T-helper 1 cell treated with Interleukin-12 subunit alpha and Interleukin-12 subunit beta and Interleukin-4 antibody, amounts not matched to agents 30 μg/mL and 1 μg/mL, for 36 hours (primary cell): ENCODE data around the gene PTPN18.

Source experiments
- H3K27ac Mint-ChIP-seq: one replicate; pipeline ENCODE4 v1.8.0; 2021; ENCODE audit warnings: mild to moderate bottlenecking, mixed read lengths
- H3K27me3 Mint-ChIP-seq: one replicate; pipeline ENCODE4 v1.8.0; 2021; ENCODE audit warnings: low read depth, mixed read lengths
- H3K36me3 Mint-ChIP-seq: one replicate; pipeline ENCODE4 v1.8.0; 2021; ENCODE audit warnings: low read depth, mixed read lengths
- H3K4me1 Mint-ChIP-seq: one replicate; pipeline ENCODE4 v1.8.0; 2021; ENCODE audit warnings: low read depth, mixed read lengths
- H3K4me3 Mint-ChIP-seq: one replicate; pipeline ENCODE4 v1.8.0; 2021; ENCODE audit warnings: mild to moderate bottlenecking, moderate library complexity, mixed read lengths
- H3K9me3 Mint-ChIP-seq: one replicate; pipeline ENCODE4 v1.8.0; 2021; ENCODE audit warnings: mixed read lengths

PTPN18 gene

DNA sequence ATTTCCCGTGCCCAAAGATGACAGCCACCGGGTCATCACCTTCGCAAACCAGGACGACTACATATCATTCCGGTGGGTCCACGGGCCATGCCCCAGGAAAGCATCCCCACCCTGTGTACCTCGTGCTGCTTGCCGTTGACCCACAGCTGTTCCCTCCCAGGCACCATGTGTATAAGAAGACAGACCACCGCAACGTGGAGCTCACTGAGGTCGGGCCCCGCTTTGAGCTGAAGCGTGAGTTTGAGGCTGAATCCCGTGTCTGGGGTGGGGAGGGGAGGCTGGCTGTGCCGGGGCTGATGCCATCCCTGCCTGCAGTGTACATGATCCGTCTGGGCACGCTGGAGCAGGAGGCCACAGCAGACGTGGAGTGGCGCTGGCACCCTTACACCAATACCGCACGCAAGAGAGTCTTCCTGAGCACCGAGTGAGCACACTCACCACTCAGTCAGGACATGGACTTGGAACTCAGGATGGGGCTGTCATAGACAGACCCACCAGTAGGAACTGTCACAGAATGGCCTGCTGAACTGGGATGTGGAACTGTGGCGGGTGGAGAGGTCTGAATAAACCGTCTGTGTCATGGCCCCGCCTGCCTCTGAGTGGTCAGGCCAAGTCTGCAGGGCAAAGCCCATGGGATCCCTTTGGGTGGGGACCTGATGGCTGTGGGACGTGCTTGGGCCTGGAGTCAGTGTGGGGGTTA, 9.7 kb upstream of the PTPN18 start:
- H3K4me3 Mint-ChIP-seq = no peak overlapping the region
- no peaks in the 10 kb centered on the region for H3K27me3 Mint-ChIP-seq
- peaks cover 39% of the 10 kb centered on the region for H3K36me3 Mint-ChIP-seq
- H3K27ac Mint-ChIP-seq = no peak overlapping the region
- peaks cover 16% of the 10 kb centered on the region for H3K4me1 Mint-ChIP-seq
- H3K9me3 Mint-ChIP-seq = no peaks in the 10 kb centered on the region

DNA sequence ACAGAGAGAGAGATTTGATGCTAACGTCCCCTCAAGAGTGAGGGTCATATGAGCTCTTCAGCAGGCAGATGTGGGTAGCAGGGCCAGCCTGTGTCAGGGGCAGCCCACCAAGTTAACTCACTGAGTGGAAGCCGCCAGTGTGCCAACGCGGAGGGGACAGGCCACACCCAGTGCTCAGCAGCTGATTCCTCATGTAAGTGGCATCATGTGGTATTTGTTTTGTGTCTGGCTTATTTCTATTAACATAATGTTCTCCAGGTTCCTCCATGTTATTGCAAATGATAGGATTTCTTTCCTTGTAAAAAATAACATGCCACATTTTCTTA, 9.2 kb upstream of the PTPN18 start:
- H3K4me3 Mint-ChIP-seq = no peak overlapping the region
- H3K9me3 Mint-ChIP-seq = no peaks in the 10 kb centered on the region
- H3K27ac Mint-ChIP-seq = no peak overlapping the region
- H3K36me3 Mint-ChIP-seq = peaks cover 39% of the 10 kb centered on the region
- H3K4me1 Mint-ChIP-seq = peaks cover 13% of the 10 kb centered on the region
- no peaks in the 10 kb centered on the region for H3K27me3 Mint-ChIP-seq

DNA sequence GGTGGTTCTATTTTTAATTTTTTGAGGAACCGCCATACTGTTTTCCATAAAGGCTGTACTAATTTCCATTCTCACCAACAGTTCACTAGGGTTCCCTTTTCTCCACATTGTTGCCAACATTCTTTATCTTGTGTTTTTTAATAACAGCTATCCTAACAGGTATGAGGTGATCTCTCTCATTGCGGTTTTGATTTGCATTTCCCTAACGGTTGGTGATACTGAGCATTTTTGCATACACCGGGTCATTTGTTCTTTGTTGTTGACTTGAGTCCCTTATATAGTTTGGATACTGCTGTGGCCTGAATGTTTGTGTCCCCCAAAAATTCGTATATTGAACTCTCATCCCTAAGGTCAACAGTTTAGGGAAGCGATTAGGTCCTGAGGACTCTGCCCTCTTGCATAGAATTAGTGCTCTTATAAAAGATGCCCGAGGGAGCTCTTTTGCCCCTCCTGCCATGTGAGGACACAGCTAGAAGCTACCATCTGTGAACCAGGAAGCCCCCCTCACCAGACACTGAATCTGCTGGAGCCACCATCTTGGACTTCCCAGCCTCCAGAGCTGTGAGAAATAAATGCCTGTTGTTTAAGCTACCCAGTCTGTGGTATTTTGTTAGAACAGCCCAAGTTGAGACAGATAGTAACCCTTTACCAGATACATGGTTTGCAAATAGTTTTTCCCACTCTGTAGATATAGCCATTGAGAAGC, 8.5 kb upstream of the PTPN18 start:
- Mint-ChIP-seq H3K27me3 (no peaks in the 10 kb centered on the region), H3K4me1 (peaks cover 10% of the 10 kb centered on the region), H3K36me3 (peaks cover 36% of the 10 kb centered on the region), H3K27ac (no peak overlapping the region), H3K4me3 (no peak overlapping the region), H3K9me3 (no peaks in the 10 kb centered on the region)

- Mint-ChIP-seq H3K36me3 (peaks cover 34% of the 10 kb centered on the region), H3K4me3 (no peak overlapping the region), H3K4me1 (peaks cover 8% of the 10 kb centered on the region), H3K27me3 (no peaks in the 10 kb centered on the region), H3K9me3 (no peaks in the 10 kb centered on the region), H3K27ac (no peak overlapping the region)
Observed at GRCh38 chr2:130349174-130349573, 6.7 kb upstream of the PTPN18 start.

- Mint-ChIP-seq H3K9me3 (no peaks in the 10 kb centered on the region), H3K27ac (no peak overlapping the region), H3K4me1 (peaks cover 14% of the 10 kb centered on the region), H3K27me3 (no peaks in the 10 kb centered on the region), H3K36me3 (peaks cover 17% of the 10 kb centered on the region), H3K4me3 (no peak overlapping the region)
Observed at GRCh38 chr2:130351711-130352110, 4.1 kb upstream of the PTPN18 start.

DNA sequence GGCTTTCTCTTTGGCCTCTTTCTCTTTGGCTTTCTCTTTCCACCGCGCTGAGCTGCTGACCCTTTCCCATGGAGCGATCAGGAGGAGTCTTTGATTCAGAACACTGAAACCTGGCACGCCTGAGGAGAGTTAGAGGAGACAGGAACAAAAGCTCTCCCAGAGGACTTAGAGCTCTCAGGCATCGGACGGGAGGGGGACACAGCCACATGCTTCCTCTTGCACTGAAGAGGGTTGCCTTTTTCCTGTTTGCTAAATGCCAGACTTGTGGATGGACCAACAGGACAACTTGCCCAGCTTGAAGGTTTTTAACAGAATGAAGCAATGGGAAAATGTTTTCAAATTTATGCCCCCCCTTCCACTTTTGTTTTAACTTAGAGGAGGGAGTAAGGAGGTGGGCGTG, 3.6 kb upstream of the PTPN18 start:
- no peak overlapping the region for H3K27ac Mint-ChIP-seq
- no peak overlapping the region for H3K4me3 Mint-ChIP-seq
- peaks cover 14% of the 10 kb centered on the region for H3K4me1 Mint-ChIP-seq
- no peaks in the 10 kb centered on the region for H3K9me3 Mint-ChIP-seq
- H3K36me3 Mint-ChIP-seq = peaks cover 11% of the 10 kb centered on the region
- no peaks in the 10 kb centered on the region for H3K27me3 Mint-ChIP-seq

- Mint-ChIP-seq H3K4me1 (peaks cover 14% of the 10 kb centered on the region), H3K27me3 (no peaks in the 10 kb centered on the region), H3K4me3 (no peak overlapping the region)
Observed at GRCh38 chr2:130353291-130354138, 2.3 kb upstream of the PTPN18 start.

DNA sequence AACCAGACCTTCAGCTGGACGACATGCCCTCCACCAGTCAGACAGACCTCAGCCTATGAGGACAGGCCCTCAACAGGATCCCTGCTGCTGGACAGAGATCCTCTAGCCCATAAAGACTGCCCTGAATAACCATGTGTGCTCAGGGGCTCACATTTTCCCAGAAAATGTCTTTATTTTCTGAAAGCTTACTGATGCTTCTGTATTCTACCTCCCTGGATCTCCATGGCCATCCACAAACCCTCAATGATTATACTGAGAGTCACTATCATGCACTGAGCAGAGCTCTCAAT, 1.8 kb upstream of the PTPN18 start:
- Mint-ChIP-seq H3K9me3 (no peaks in the 10 kb centered on the region), H3K27ac (no peak overlapping the region), H3K27me3 (no peaks in the 10 kb centered on the region), H3K4me3 (peak overlapping the region; percentile 8), H3K4me1 (peaks cover 14% of the 10 kb centered on the region), H3K36me3 (peaks cover 3% of the 10 kb centered on the region)

More at GRCh38 chr2:130353291-130354138, 2.3 kb upstream of the PTPN18 start:
- Mint-ChIP-seq H3K36me3 (peaks cover 3% of the 10 kb centered on the region), H3K9me3 (no peaks in the 10 kb centered on the region), H3K27ac (no peak overlapping the region)

- H3K27ac Mint-ChIP-seq = peak overlapping the region; percentile 60
- H3K27me3 Mint-ChIP-seq = no peaks in the 10 kb centered on the region
- no peaks in the 10 kb centered on the region for H3K36me3 Mint-ChIP-seq
- peaks cover 14% of the 10 kb centered on the region for H3K4me1 Mint-ChIP-seq
- H3K9me3 Mint-ChIP-seq = no peaks in the 10 kb centered on the region
- peak overlapping the region; percentile 77 for H3K4me3 Mint-ChIP-seq
Observed at GRCh38 chr2:130355172-130355577, 681 bp upstream of the PTPN18 start.

- H3K27me3 Mint-ChIP-seq = peaks cover 6% of the 10 kb centered on the region
- H3K4me1 Mint-ChIP-seq = peaks cover 10% of the 10 kb centered on the region
- H3K36me3 Mint-ChIP-seq = no peaks in the 10 kb centered on the region
- no peak overlapping the region for H3K4me3 Mint-ChIP-seq
- no peak overlapping the region for H3K27ac Mint-ChIP-seq
- no peaks in the 10 kb centered on the region for H3K9me3 Mint-ChIP-seq
Observed at GRCh38 chr2:130357864-130358263, 2.0 kb downstream of the PTPN18 start.

- H3K4me1 Mint-ChIP-seq = peaks cover 9% of the 10 kb centered on the region
- peaks cover 6% of the 10 kb centered on the region for H3K27me3 Mint-ChIP-seq
- no peaks in the 10 kb centered on the region for H3K9me3 Mint-ChIP-seq
- no peak overlapping the region for H3K4me3 Mint-ChIP-seq
- H3K36me3 Mint-ChIP-seq = no peaks in the 10 kb centered on the region
- H3K27ac Mint-ChIP-seq = no peak overlapping the region
Observed at GRCh38 chr2:130358420-130359350, 2.8 kb downstream of the PTPN18 start.

- Mint-ChIP-seq H3K27me3 (peaks cover 6% of the 10 kb centered on the region), H3K4me1 (peaks cover 6% of the 10 kb centered on the region), H3K4me3 (no peak overlapping the region), H3K36me3 (no peaks in the 10 kb centered on the region), H3K27ac (no peak overlapping the region), H3K9me3 (no peaks in the 10 kb centered on the region)
Observed at GRCh38 chr2:130359466-130359865, 3.6 kb downstream of the PTPN18 start.

GRCh38 chr2:130363479-130363878, 7.6 kb downstream of the PTPN18 start:
- Mint-ChIP-seq H3K27me3 (peaks cover 12% of the 10 kb centered on the region), H3K36me3 (no peaks in the 10 kb centered on the region), H3K27ac (no peak overlapping the region), H3K4me1 (no peaks in the 10 kb centered on the region), H3K9me3 (no peaks in the 10 kb centered on the region), H3K4me3 (no peak overlapping the region)

DNA sequence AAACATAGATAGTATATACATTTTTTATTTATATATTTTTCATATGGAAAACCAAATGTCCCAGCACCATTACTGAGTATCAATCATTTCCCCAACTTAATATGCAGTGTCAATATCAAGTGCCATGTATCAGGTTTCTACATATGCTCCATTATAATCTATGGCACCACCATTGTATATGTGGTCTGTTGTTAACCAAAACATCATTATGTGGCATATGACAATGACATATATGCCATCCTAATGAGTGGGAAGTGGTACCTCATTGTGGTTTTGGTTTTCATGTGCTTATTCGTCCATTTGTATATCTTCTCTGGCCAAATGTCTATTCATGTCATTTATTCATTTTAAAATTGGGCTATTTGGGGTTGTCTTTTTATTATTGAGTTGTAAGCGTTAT, 9.2 kb downstream of the PTPN18 start:
- H3K36me3 Mint-ChIP-seq = peaks cover 1% of the 10 kb centered on the region
- peaks cover 6% of the 10 kb centered on the region for H3K4me1 Mint-ChIP-seq
- no peak overlapping the region for H3K4me3 Mint-ChIP-seq
- no peak overlapping the region for H3K27ac Mint-ChIP-seq
- H3K27me3 Mint-ChIP-seq = peaks cover 12% of the 10 kb centered on the region
- no peaks in the 10 kb centered on the region for H3K9me3 Mint-ChIP-seq
